GM23338 (cell line): ENCODE data around the gene KLHL1. TPM values are rescaled to one million over a fixed set of nuclear protein-coding genes. Genes with fewer than 3 reads are reported as not detected.

Source experiments
- ATAC-seq: fragments of 200-7000 bp; cut with Tn5 transposase; 3 replicates; pipeline ENCODE4 v1.9.1; 2020
- DNase-seq: peaks from one replicate; pipeline ENCODE4 v3.0.0-alpha.2; 2015; ENCODE audit warnings: low spot score
- H2AFZ ChIP-seq: fragments of 200-600 bp; sonication (generic); 2 replicates; pipeline ENCODE4 v1.8.0; 2016; ENCODE audit warnings: antibody characterized with exemption, mild to moderate bottlenecking, moderate library complexity
- H3F3A ChIP-seq: fragments of 200-600 bp; sonication (generic); replicated peaks from 2 replicates; pipeline ENCODE4 v1.8.0; 2017; ENCODE audit warnings: antibody characterized with exemption, mixed run types, low read depth
- H3K27ac ChIP-seq: fragments of 200-600 bp; sonication (generic); 2 replicates; pipeline ENCODE4 v1.6.1; 2016; ENCODE audit warnings: low read depth
- H3K27me3 ChIP-seq: fragments of 200-600 bp; sonication (generic); 2 replicates; pipeline ENCODE4 v1.8.0; 2016; ENCODE audit warnings: mild to moderate bottlenecking, mixed run types, moderate library complexity; ENCODE audit not compliant: insufficient read depth
- H3K36me3 ChIP-seq: fragments of 200-600 bp; sonication (generic); 2 replicates; pipeline ENCODE4 v1.8.0; 2016; ENCODE audit warnings: mild to moderate bottlenecking; ENCODE audit not compliant: insufficient read depth
- H3K4me1 ChIP-seq: fragments of 200-600 bp; sonication (generic); 2 replicates; pipeline ENCODE4 v1.8.0; 2016; ENCODE audit warnings: mild to moderate bottlenecking, moderate library complexity; ENCODE audit not compliant: insufficient read depth
- H3K4me2 ChIP-seq: fragments of 200-600 bp; sonication (generic); 2 replicates; pipeline ENCODE4 v1.7.1; 2017; ENCODE audit warnings: mixed run types
- H3K4me3 ChIP-seq: fragments of 200-600 bp; sonication (generic); 2 replicates; pipeline ENCODE4 v1.6.1; 2016; ENCODE audit warnings: mixed run types
- H3K79me2 ChIP-seq: fragments of 200-600 bp; sonication (generic); replicated peaks from 2 replicates; pipeline ENCODE4 v1.8.0; 2017; ENCODE audit warnings: mild to moderate bottlenecking; ENCODE audit not compliant: insufficient read depth
- H3K9me2 ChIP-seq: fragments of 200-600 bp; sonication (generic); 2 replicates; pipeline ENCODE4 v1.8.0; 2017; ENCODE audit not compliant: insufficient read depth
- H4K20me1 ChIP-seq: fragments of 200-600 bp; sonication (generic); replicated peaks from 2 replicates; pipeline ENCODE4 v1.8.0; 2017; ENCODE audit warnings: mild to moderate bottlenecking; ENCODE audit not compliant: insufficient read depth
- H3K27ac Mint-ChIP-seq: 2 replicates; pipeline ENCODE4 v1.8.0; 2020; ENCODE audit warnings: inconsistent platforms, mild to moderate bottlenecking, moderate library complexity, mixed read lengths
- H3K27me3 Mint-ChIP-seq: 3 replicates; pipeline ENCODE4 v1.8.0; 2022; ENCODE audit warnings: low read depth, mild to moderate bottlenecking, moderate library complexity, mixed read lengths, inconsistent platforms; ENCODE audit not compliant: insufficient read depth, poor library complexity
- H3K36me3 Mint-ChIP-seq: 3 replicates; pipeline ENCODE4 v1.8.0; 2021; ENCODE audit warnings: low read depth, mild to moderate bottlenecking, inconsistent platforms, moderate library complexity, mixed read lengths
- H3K4me1 Mint-ChIP-seq: 3 replicates; pipeline ENCODE4 v1.8.0; 2020; ENCODE audit warnings: mild to moderate bottlenecking, inconsistent platforms, mixed read lengths
- H3K4me3 Mint-ChIP-seq: 3 replicates; pipeline ENCODE4 v1.8.0; 2021; ENCODE audit warnings: moderate library complexity, mild to moderate bottlenecking, inconsistent platforms, mixed read lengths
- H3K9me3 Mint-ChIP-seq: 3 replicates; pipeline ENCODE4 v1.8.0; 2020; ENCODE audit warnings: moderate library complexity, mild to moderate bottlenecking, inconsistent platforms, mixed read lengths
- EZH2 ChIP-seq: fragments of 200-600 bp; sonication (generic); IDR thresholded peaks from one replicate; pipeline ENCODE4 v1.8.0; 2017; ENCODE audit warnings: antibody characterized with exemption, mild to moderate bottlenecking, low read depth; ENCODE audit not compliant: unreplicated experiment
- EZH2phosphoT487 ChIP-seq: fragments of 200-600 bp; sonication (generic); IDR thresholded peaks from one replicate; pipeline ENCODE4 v1.8.1; 2018; ENCODE audit warnings: antibody characterized with exemption; ENCODE audit not compliant: unreplicated experiment
- JUNB ChIP-seq: IDR thresholded peaks from one replicate; pipeline ENCODE4 v1.6.1; 2016; ENCODE audit warnings: antibody characterized with exemption; ENCODE audit not compliant: unreplicated experiment
- NANOG ChIP-seq: IDR thresholded peaks from 2 replicates; pipeline ENCODE4 v1.6.1; 2016; ENCODE audit warnings: antibody characterized with exemption, borderline replicate concordance
- POLR2AphosphoS5 ChIP-seq: IDR thresholded peaks from 2 replicates; pipeline ENCODE4 v1.6.1; 2016; ENCODE audit warnings: antibody characterized with exemption, low read depth
- STAT1 ChIP-seq: IDR thresholded peaks from one replicate; pipeline ENCODE4 v1.6.1; 2016; ENCODE audit warnings: antibody characterized with exemption; ENCODE audit not compliant: unreplicated experiment
- ZNF114 ChIP-seq: fragments of 250-450 bp; sonication (Bioruptor Pico); IDR thresholded peaks from 2 replicates; pipeline ENCODE4 v1.5.0; 2020; ENCODE audit warnings: mild to moderate bottlenecking, moderate library complexity
- ZNF331 ChIP-seq: fragments of 250-450 bp; sonication (Bioruptor Pico); IDR thresholded peaks from 2 replicates; pipeline ENCODE4 v1.5.0; 2020; ENCODE audit warnings: low read depth, mild to moderate bottlenecking, moderate library complexity
- polyA plus RNA-seq: library from polyadenylated mRNA; unstranded; fragments of >200 nt; fragmentation: Nextera tagmentation; extraction: Ambion mirVana; gene quantifications from 2 replicates; pipeline ENCODE4 v1.2.1, GENCODE V29; 2016
- total RNA-seq: library from RNA; depleted of rRNA; stranded (reverse); fragments of >200 nt; shearing (Covaris generic); gene quantifications from 2 replicates; pipeline ENCODE4 v1.2.3, GENCODE V29; 2014
- TF ChIP-seq, protein P1 (sequence below): fragments of 250-450 bp; sonication (Bioruptor Pico); IDR thresholded peaks from 2 replicates; pipeline ENCODE4 v1.5.0; 2020; ENCODE audit warnings: mild to moderate bottlenecking, moderate library complexity
- TF ChIP-seq, protein P2 (sequence below): IDR thresholded peaks from one replicate; pipeline ENCODE4 v1.6.1; 2018; ENCODE audit warnings: antibody characterized with exemption; ENCODE audit not compliant: unreplicated experiment
- TF ChIP-seq, protein P3 (sequence below): IDR thresholded peaks from 2 replicates; pipeline ENCODE4 v1.6.1; 2016; ENCODE audit warnings: antibody characterized with exemption
- TF ChIP-seq, protein P4 (sequence below), 2 experiments: fragments of 200-600 bp in 1 of 2; sonication (generic) in 1 of 2; conservative IDR thresholded peaks; 2 replicates each; pipeline versions ENCODE4 v1.5.1 to v1.6.1; 2016 to 2017; ENCODE audit warnings: antibody characterized with exemption in 2 of 2, low read depth in 2 of 2, mild to moderate bottlenecking in 2 of 2, moderate library complexity in 1 of 2

KLHL1 gene
- total and polyA plus RNA-seq, 2 experiments from 2014 or later, result not detected

DNA sequence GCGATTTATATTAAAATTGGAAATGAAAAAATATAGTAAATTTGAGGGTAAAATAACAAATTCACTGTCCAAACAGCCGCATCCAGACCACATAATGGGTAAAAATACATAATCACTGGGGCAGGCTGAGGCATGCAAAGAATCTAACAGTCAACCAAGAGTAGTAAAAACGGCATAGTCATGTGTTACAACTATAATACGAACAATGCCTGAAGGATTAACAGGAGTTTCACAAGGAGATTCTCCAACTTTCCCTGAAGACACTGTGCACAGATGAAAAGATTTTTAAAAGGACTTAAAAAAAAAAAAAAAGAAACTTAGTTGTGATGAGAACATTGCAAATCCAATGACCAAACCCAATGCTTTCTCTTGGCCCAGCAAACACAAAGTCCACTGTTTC is 21.0 kb downstream of the KLHL1 start:
- Histone ChIP-seq H4K20me1 (no peaks in the 10 kb centered on the region), H3F3A (no peaks in the 10 kb centered on the region), H3K27me3 (no peaks in the 10 kb centered on the region), H3K4me3 (no peak overlapping the region), H3K4me2 (no peak overlapping the region), H3K79me2 (no peaks in the 10 kb centered on the region), H3K36me3 (no peaks in the 10 kb centered on the region), H2AFZ (peak overlapping the region; percentile 48; the same call in 1 of the 2 replicates), H3K27ac (no peak overlapping the region), H3K9me2 (no peaks in the 10 kb centered on the region), H3K4me1 (0 out of 2 replicates have a peak, but pooled peaks cover 6% of the 10 kb centered on the region)
- Mint-ChIP-seq H3K9me3 (no peaks in the 10 kb centered on the region), H3K4me3 (no peak overlapping the region), H3K27ac (no peak overlapping the region), H3K36me3 (no peaks in the 10 kb centered on the region), H3K27me3 (peaks cover 2% of the 10 kb centered on the region), H3K4me1 (peaks cover 14% of the 10 kb centered on the region)
- no peak for DNase-seq
- TF ChIP-seq, protein P1, sequence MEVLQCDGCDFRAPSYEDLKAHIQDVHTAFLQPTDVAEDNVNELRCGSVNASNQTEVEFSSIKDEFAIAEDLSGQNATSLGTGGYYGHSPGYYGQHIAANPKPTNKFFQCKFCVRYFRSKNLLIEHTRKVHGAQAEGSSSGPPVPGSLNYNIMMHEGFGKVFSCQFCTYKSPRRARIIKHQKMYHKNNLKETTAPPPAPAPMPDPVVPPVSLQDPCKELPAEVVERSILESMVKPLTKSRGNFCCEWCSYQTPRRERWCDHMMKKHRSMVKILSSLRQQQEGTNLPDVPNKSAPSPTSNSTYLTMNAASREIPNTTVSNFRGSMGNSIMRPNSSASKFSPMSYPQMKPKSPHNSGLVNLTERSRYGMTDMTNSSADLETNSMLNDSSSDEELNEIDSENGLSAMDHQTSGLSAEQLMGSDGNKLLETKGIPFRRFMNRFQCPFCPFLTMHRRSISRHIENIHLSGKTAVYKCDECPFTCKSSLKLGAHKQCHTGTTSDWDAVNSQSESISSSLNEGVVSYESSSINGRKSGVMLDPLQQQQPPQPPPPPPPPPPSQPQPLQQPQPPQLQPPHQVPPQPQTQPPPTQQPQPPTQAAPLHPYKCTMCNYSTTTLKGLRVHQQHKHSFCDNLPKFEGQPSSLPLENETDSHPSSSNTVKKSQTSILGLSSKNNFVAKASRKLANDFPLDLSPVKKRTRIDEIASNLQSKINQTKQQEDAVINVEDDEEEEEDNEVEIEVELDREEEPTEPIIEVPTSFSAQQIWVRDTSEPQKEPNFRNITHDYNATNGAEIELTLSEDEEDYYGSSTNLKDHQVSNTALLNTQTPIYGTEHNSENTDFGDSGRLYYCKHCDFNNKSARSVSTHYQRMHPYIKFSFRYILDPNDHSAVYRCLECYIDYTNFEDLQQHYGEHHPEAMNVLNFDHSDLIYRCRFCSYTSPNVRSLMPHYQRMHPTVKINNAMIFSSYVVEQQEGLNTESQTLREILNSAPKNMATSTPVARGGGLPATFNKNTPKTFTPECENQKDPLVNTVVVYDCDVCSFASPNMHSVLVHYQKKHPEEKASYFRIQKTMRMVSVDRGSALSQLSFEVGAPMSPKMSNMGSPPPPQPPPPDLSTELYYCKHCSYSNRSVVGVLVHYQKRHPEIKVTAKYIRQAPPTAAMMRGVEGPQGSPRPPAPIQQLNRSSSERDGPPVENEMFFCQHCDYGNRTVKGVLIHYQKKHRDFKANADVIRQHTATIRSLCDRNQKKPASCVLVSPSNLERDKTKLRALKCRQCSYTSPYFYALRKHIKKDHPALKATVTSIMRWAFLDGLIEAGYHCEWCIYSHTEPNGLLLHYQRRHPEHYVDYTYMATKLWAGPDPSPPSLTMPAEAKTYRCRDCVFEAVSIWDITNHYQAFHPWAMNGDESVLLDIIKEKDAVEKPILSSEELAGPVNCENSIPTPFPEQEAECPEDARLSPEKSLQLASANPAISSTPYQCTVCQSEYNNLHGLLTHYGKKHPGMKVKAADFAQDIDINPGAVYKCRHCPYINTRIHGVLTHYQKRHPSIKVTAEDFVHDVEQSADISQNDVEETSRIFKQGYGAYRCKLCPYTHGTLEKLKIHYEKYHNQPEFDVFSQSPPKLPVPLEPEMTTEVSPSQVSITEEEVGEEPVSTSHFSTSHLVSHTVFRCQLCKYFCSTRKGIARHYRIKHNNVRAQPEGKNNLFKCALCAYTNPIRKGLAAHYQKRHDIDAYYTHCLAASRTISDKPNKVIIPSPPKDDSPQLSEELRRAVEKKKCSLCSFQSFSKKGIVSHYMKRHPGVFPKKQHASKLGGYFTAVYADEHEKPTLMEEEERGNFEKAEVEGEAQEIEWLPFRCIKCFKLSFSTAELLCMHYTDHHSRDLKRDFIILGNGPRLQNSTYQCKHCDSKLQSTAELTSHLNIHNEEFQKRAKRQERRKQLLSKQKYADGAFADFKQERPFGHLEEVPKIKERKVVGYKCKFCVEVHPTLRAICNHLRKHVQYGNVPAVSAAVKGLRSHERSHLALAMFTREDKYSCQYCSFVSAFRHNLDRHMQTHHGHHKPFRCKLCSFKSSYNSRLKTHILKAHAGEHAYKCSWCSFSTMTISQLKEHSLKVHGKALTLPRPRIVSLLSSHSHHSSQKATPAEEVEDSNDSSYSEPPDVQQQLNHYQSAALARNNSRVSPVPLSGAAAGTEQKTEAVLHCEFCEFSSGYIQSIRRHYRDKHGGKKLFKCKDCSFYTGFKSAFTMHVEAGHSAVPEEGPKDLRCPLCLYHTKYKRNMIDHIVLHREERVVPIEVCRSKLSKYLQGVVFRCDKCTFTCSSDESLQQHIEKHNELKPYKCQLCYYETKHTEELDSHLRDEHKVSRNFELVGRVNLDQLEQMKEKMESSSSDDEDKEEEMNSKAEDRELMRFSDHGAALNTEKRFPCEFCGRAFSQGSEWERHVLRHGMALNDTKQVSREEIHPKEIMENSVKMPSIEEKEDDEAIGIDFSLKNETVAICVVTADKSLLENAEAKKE (CRISPR knock-in tag), result no peak
- TF ChIP-seq EZH2 (no peak), ZNF331 (no peak), NANOG (no peak), STAT1 (no peak), EZH2phosphoT487 (no peak), POLR2AphosphoS5 (no peak), JUNB (no peak), ZNF114 (CRISPR knock-in tag) (no peak)
- TF ChIP-seq, protein P2, sequence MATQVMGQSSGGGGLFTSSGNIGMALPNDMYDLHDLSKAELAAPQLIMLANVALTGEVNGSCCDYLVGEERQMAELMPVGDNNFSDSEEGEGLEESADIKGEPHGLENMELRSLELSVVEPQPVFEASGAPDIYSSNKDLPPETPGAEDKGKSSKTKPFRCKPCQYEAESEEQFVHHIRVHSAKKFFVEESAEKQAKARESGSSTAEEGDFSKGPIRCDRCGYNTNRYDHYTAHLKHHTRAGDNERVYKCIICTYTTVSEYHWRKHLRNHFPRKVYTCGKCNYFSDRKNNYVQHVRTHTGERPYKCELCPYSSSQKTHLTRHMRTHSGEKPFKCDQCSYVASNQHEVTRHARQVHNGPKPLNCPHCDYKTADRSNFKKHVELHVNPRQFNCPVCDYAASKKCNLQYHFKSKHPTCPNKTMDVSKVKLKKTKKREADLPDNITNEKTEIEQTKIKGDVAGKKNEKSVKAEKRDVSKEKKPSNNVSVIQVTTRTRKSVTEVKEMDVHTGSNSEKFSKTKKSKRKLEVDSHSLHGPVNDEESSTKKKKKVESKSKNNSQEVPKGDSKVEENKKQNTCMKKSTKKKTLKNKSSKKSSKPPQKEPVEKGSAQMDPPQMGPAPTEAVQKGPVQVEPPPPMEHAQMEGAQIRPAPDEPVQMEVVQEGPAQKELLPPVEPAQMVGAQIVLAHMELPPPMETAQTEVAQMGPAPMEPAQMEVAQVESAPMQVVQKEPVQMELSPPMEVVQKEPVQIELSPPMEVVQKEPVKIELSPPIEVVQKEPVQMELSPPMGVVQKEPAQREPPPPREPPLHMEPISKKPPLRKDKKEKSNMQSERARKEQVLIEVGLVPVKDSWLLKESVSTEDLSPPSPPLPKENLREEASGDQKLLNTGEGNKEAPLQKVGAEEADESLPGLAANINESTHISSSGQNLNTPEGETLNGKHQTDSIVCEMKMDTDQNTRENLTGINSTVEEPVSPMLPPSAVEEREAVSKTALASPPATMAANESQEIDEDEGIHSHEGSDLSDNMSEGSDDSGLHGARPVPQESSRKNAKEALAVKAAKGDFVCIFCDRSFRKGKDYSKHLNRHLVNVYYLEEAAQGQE, result no peak
- TF ChIP-seq, protein P3, sequence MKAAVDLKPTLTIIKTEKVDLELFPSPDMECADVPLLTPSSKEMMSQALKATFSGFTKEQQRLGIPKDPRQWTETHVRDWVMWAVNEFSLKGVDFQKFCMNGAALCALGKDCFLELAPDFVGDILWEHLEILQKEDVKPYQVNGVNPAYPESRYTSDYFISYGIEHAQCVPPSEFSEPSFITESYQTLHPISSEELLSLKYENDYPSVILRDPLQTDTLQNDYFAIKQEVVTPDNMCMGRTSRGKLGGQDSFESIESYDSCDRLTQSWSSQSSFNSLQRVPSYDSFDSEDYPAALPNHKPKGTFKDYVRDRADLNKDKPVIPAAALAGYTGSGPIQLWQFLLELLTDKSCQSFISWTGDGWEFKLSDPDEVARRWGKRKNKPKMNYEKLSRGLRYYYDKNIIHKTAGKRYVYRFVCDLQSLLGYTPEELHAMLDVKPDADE, result no peak
- TF ChIP-seq, protein P4, sequence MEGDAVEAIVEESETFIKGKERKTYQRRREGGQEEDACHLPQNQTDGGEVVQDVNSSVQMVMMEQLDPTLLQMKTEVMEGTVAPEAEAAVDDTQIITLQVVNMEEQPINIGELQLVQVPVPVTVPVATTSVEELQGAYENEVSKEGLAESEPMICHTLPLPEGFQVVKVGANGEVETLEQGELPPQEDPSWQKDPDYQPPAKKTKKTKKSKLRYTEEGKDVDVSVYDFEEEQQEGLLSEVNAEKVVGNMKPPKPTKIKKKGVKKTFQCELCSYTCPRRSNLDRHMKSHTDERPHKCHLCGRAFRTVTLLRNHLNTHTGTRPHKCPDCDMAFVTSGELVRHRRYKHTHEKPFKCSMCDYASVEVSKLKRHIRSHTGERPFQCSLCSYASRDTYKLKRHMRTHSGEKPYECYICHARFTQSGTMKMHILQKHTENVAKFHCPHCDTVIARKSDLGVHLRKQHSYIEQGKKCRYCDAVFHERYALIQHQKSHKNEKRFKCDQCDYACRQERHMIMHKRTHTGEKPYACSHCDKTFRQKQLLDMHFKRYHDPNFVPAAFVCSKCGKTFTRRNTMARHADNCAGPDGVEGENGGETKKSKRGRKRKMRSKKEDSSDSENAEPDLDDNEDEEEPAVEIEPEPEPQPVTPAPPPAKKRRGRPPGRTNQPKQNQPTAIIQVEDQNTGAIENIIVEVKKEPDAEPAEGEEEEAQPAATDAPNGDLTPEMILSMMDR (conservative IDR thresholded peaks at IDR 0.05; ENCODE audit: low read depth in 2 of 2), result no peak
- no peak for ATAC-seq
